Pancreas (tissue), 10 donors: ENCODE data around the gene PFAS. TPM values are rescaled to one million over a fixed set of nuclear protein-coding genes. Genes with fewer than 3 reads are reported as not detected.
A peak's percentile ranks its signal among the peaks of the same experiment; 100 is the strongest.

Experiments
- ATAC-seq, 4 donors: fragments of 200-7000 bp; cut with Tn5 transposase; one replicate each; pipeline versions ENCODE4 v1.8.0 to v1.9.1; 2020; ENCODE audit warnings: mild to moderate bottlenecking in 4 of 4, moderate library complexity in 4 of 4
- DNase-seq, 6 donors: peaks; one replicate each; pipeline ENCODE4 v3.0.0-alpha.2; 2020
- FAIRE-seq: peaks from 2 replicates; lab custom pipeline; 2012; peaks lifted over from hg19 to GRCh38; lab: Jason Lieb, UNC
- H3K27ac ChIP-seq, 4 donors: fragments of 200-600 bp; sonication (generic); 1 replicate in 3 of 4; 2 replicates in 1 of 4; pipeline versions ENCODE4 v1.5.0 to v1.8.0; 2020
- H3K27me3 ChIP-seq, 4 donors: fragments of 200-600 bp; one replicate each; pipeline ENCODE4 v1.8.0; 2021
- H3K36me3 ChIP-seq, 3 donors: fragments of 200-600 bp; sonication (generic) in 1 of 3; one replicate each; pipeline versions ENCODE4 v1.5.0 to v1.8.0; 2020 to 2021
- H3K4me1 ChIP-seq, 3 donors: fragments of 200-600 bp; one replicate each; pipeline ENCODE4 v1.8.0; 2021
- H3K4me3 ChIP-seq, 4 donors: fragments of 200-600 bp; sonication (generic) in 2 of 4; one replicate each; pipeline versions ENCODE4 v1.5.0 to v1.8.0; 2020 to 2021
- H3K9me3 ChIP-seq, 4 donors: fragments of 200-600 bp; one replicate each; pipeline ENCODE4 v1.8.0; 2021
- CTCF ChIP-seq, 4 donors: fragments of 200-600 bp; sonication (generic) in 3 of 4; IDR thresholded peaks; one replicate each; pipeline versions ENCODE4 v1.5.0 to v1.8.0; 2021; ENCODE audit warnings: antibody characterized with exemption in 4 of 4
- WGBS, 2 donors: extraction: QIAGEN DNeasy Blood & Tissue Kit; methylation state at CpG; one replicate each; pipeline ENCODE4 v1.1.7; 2013; 5-methylcytosine and 5-hydroxymethylcytosine counted together
- intact Hi-C, 3 donors: fragments of 100-400 bp; cut with DNase I; formaldehyde crosslinking; loops; one replicate each; pipeline versions ENCODE4 v1.11.1 to v1.14.2; 2022
- polyA plus RNA-seq, 2 donors: library from polyadenylated mRNA; stranded (reverse); fragments of 200-250 nt; gene quantifications; one replicate each; pipeline ENCODE4 v1.2.3, GENCODE V29; 2013
- total RNA-seq, 6 donors: library from RNA; stranded (reverse); fragmentation: NEBNext Ultra II Directional in 4 of 6; extraction: Animal tissue kit (Norgen Biotek cat#: 25700) in 4 of 6; gene quantifications; one replicate each; pipeline versions ENCODE4 v1.2.1 to v1.2.4, GENCODE V29; 2021 to 2023
- donor health status: healthy with polysubstance abuse.
- donor health status: DM: no; HTN: no; CAD: no; lungs with moderate emphysema.
- donor health status: DM: no; HTN: no; CAD: no.
- donor health status: control.
- donor health status: control.
- donor health status: Bipolar disorder and iron deficiency.
- donor health status: DM: yes; HTN: yes; CAD: no.
- donor health status: DM: no; HTN: no; CAD: no.
- donor health status: DM: no; HTN: no; CAD: no.
- donor health status: DM: yes; HTN: yes; CAD: no.

PFAS gene
- total and polyA plus RNA-seq, 8 donors, result 11.5 to 21.4 (median 18.7) TPM

- no peaks in the 10 kb centered on the region for H3K9me3 ChIP-seq
- H3K4me1 ChIP-seq, result peaks cover 5 to 12% (median 7%) of the 10 kb centered on the region in 3 donors
- no peak overlapping the region for H3K4me3 ChIP-seq
- WGBS, 2 donors, result 89 to 94% methylated on average over 26 of the region's 26 CpGs
- peaks cover 0 to 26% (median 5%) of the 10 kb centered on the region in 3 donors for H3K36me3 ChIP-seq
- TF ChIP-seq CTCF (IDR thresholded peaks at IDR 0.05), result no peak
- intact Hi-C loops, result loop anchor here in 1 of 3 donors (5.0 kb wide), 1 partner anchor 38 kb away; no protein-coding TSS in a partner anchor
- DNase-seq, result peak in 2 of 6 donors; percentile 18 to 40
- no peak for FAIRE-seq
- no peak overlapping the region for H3K27ac ChIP-seq
- ATAC-seq, result no peak
- H3K27me3 ChIP-seq, result no peaks in the 10 kb centered on the region
Observed at GRCh38 chr17:8224891-8225812, 23.9 kb upstream of the PFAS start.

- Histone ChIP-seq H3K27ac (peak overlapping the region; percentile 23 to 85 (median 52)), H3K9me3 (no peaks in the 10 kb centered on the region), H3K27me3 (no peaks in the 10 kb centered on the region), H3K4me3 (peak overlapping the region in 1 of 4 donors; percentile 12), H3K36me3 (peaks cover 0 to 32% (median 11%) of the 10 kb centered on the region in 3 donors), H3K4me1 (peaks cover 0 to 9% (median 7%) of the 10 kb centered on the region in 3 donors)
- ATAC-seq (no peak), DNase-seq (peak in 2 of 6 donors; percentile 27 to 83), FAIRE-seq (no peak)
- WGBS, 2 donors, result 44 to 49% methylated on average over 20 of the region's 20 CpGs
- intact Hi-C loops, result no loop called here
- TF ChIP-seq CTCF (IDR thresholded peaks at IDR 0.05), result no peak
Observed at GRCh38 chr17:8225813-8226535, 23.1 kb upstream of the PFAS start.

- H3K4me3 ChIP-seq, result peak overlapping the region in 2 of 4 donors; percentile 12 to 18
- H3K9me3 ChIP-seq, result no peaks in the 10 kb centered on the region
- no peaks in the 10 kb centered on the region for H3K27me3 ChIP-seq
- peaks cover 0 to 9% (median 7%) of the 10 kb centered on the region in 3 donors for H3K4me1 ChIP-seq
- FAIRE-seq (no peak), DNase-seq (peak; percentile 65 to 87 (median 71)), ATAC-seq (peak; percentile 3 to 15 (median 10))
- no peak for TF ChIP-seq CTCF (IDR thresholded peaks at IDR 0.05)
- H3K36me3 ChIP-seq, result peaks cover 0 to 40% (median 16%) of the 10 kb centered on the region in 3 donors
- H3K27ac ChIP-seq, result peak overlapping the region; percentile 23 to 85 (median 52)
- WGBS, 2 donors, result 14 to 15% methylated on average over 32 of the region's 32 CpGs
- intact Hi-C loops, result no loop called here
Observed at GRCh38 chr17:8226536-8227237, 22.4 kb upstream of the PFAS start.

GRCh38 chr17:8227238-8227581 lies 21.9 kb upstream of the PFAS start:
- Histone ChIP-seq H3K27ac (peak overlapping the region in 3 of 4 donors; percentile 28 to 85 (median 76)), H3K4me3 (peak overlapping the region in 2 of 4 donors; percentile 12 to 18), H3K36me3 (peaks cover 0 to 45% (median 22%) of the 10 kb centered on the region in 3 donors), H3K9me3 (no peaks in the 10 kb centered on the region), H3K27me3 (no peaks in the 10 kb centered on the region), H3K4me1 (peaks cover 0 to 9% (median 7%) of the 10 kb centered on the region in 3 donors)
- intact Hi-C loops, result no loop called here
- DNase-seq (peak in 1 of 6 donors; percentile 27), FAIRE-seq (no peak), ATAC-seq (no peak)
- 90 to 91% methylated on average over 4 of the region's 4 CpGs for WGBS, 2 donors
- TF ChIP-seq CTCF (IDR thresholded peaks at IDR 0.05), result no peak
